ENCODE data around the gene MAP3K13. TPM values are rescaled to one million over a fixed set of nuclear protein-coding genes. Genes with fewer than 3 reads are reported as not detected.
"Not testable (repeated sequence)": the region's sequence is repeated elsewhere in the genome, so short reads cannot be mapped to it uniquely, and the experiment has no call there.

The MAP3K13 gene
- total RNA-seq, 1 experiment from 2014 or later: 4.4 TPM

DNA sequence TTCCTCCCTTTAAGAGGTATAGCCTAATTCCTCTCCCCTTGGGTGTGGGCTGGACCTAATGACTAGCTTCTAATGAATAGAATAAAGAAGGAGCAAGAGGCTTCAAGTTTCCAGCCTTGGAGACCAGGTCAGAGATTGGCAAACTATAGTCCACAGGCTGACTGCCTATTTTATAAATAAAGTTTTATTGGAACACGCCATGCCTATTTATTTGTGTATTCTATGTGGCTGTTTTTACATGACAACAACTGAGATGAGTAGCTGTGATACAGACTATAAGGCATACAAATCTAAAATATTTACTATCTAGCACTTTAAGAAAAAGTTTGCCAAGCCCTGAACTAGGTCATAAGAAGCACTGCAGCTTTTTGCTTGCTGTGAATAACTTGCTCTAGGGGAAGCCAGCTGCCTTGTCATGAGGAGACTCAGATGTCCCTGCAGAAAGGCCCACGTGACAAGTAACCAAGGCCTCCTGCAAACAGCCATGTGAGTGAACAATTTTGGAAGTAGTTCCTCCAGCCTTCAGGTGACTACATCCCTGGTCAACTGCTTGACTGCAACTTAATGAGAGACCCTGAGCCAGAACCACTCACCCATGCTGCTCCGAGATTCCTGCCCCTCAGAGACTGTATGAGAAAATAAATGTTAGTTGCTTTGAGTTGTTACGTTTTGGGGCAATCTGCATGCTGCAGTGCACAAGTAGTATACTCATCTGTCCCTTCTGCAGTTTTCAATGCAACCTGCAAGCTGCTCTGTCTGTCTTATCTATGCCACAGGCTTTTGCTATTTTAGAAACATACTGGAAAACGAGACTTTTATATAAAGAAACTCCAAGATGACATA, 21.1 kb upstream of the MAP3K13 start:
- in situ Hi-C loops (cut with HindIII; ENCODE audit: low sequenced_read_pairs): no loop called here
- DNase-seq (ENCODE audit: low spot score): peak; percentile 34

DNA sequence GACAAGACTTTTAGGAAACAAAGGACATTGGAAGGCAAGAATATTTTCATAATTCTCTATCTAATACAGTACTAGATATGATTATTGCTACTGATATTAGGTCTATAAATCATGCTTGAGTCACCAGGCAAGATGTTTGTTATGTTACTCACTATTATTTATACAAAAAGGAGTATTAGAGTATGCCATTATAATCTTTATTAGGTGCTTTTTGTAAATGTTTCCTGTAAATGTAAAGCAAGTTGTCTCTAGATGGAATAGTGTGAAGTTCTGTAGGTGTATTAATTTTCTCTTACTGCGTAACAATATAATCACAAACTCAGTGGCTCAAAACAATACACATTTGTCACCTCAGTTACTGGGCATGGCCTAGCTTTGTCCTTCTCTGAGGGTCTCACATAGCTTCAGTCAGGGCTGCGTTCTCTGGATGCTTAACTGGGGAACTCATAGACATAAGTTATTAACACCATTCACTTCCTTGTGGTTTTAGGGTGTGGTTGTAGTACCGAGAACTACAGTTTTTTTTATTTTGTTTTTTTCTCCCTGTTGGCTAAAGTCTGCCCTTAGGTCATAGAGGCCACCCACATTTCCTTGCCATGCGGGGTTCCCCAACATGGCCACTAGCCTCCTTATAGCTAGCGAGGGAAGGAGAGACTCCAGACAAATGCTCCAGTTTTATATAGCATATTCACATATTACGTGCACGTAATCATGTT, 20.3 kb upstream of the MAP3K13 start:
- no peak for DNase-seq (ENCODE audit: low spot score)
- in situ Hi-C loops (cut with HindIII; ENCODE audit: low sequenced_read_pairs): no loop called here

DNA sequence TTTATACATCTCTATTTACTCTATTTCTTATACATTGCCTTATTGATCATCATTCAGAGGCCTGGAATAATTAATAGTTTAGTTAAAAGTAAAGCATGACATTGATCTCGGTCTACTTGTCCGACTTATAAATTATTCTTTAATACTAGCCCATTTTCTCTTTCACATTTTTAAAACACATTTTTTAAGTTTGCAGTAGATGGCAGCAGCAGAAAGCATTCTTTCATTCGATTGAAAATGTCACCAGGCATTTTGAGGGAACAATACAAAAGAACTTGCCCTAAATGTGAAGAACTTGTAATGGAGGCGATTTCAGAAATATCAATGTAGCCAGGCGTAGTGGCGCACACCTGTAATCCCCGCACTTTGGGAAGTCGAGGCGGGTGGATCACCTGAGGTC, 15.5 kb upstream of the MAP3K13 start:
- in situ Hi-C loops (cut with HindIII; ENCODE audit: low sequenced_read_pairs): no loop called here
- DNase-seq (ENCODE audit: low spot score): no peak

- no peak for DNase-seq (ENCODE audit: low spot score)
- in situ Hi-C loops (cut with HindIII; ENCODE audit: low sequenced_read_pairs): no loop called here
These were observed 12.1 kb upstream of the MAP3K13 start for GRCh38 chr3:185350841-185351240.

- no peak for DNase-seq (ENCODE audit: low spot score)
- in situ Hi-C loops (cut with HindIII; ENCODE audit: low sequenced_read_pairs): no loop called here
These were observed 11.5 kb upstream of the MAP3K13 start for GRCh38 chr3:185351396-185351795.

- no peak for DNase-seq (ENCODE audit: low spot score)
- in situ Hi-C loops (cut with HindIII; ENCODE audit: low sequenced_read_pairs): no loop called here
These were observed 9.7 kb upstream of the MAP3K13 start for GRCh38 chr3:185353225-185353624.

DNA sequence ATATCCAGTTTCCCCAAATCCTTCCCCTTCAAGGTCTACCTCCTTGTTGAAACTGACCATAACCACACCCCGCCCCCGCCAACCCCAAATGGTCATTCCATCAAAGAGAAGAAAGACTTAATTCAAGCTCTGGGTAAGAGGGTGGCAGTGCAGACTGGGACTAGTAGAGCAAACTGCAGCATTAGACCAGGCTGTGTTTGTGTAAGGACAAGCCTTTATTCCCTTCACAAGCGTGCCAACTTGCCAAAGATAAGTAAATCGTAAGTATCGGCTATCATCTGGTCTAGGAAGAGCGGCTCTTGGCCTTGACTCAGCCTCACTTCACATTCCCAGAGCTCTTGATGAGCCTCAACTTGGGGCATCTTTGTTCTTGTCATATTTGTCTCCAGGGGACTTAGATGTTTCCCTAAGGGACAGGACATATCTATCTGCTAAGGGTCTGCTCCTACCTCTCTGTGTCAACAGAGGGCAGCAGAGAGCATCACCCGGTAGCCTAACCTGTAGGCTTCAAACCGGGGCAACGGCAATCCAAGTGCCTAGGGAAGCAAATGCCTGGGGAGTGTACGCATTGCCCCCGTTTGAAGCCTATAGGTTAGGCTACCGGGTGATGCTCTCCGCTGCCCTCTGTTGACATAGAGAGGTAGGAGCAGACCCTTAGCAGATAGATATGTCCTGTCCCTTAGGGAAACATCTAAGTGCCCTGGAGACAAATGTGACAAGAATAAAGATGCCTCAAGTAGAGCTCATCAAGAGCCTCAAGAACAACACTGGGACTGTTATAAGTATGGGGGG, 8.9 kb upstream of the MAP3K13 start:
- in situ Hi-C loops (cut with HindIII; ENCODE audit: low sequenced_read_pairs): no loop called here

DNA sequence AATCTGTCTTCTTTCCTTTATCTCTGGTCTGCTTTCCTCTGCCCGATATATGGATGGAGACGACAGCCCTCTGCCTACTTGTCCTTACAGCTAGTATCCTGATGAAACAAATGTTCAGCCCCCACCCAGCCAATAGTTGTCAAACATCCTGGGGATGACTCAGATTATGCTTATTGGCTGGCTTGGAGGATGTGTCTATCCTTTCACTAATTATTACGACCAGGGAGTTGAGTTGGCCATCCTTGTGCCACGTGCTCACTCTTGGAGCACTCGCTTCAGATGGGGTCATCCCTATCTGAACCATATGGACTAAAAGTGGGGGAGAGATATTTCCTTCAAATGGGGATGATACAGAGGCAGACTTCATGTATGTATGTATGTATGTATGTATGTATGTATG, 6.4 kb upstream of the MAP3K13 start:
- DNase-seq (ENCODE audit: low spot score): no peak
- in situ Hi-C loops (cut with HindIII; ENCODE audit: low sequenced_read_pairs): no loop called here

More for the DNA sequence above, 8.9 kb upstream of the MAP3K13 start:
- DNase-seq (ENCODE audit: low spot score): peak; percentile 67

GRCh38 chr3:185361920-185362319, 1.0 kb upstream of the MAP3K13 start:
- DNase-seq (ENCODE audit: low spot score): no peak
- in situ Hi-C loops (cut with HindIII; ENCODE audit: low sequenced_read_pairs): no loop called here

- peak; percentile 7 for DNase-seq (ENCODE audit: low spot score)
- in situ Hi-C loops (cut with HindIII; ENCODE audit: low sequenced_read_pairs): no loop called here
These were observed 797 bp downstream of the MAP3K13 start for GRCh38 chr3:185363662-185364203.

DNA sequence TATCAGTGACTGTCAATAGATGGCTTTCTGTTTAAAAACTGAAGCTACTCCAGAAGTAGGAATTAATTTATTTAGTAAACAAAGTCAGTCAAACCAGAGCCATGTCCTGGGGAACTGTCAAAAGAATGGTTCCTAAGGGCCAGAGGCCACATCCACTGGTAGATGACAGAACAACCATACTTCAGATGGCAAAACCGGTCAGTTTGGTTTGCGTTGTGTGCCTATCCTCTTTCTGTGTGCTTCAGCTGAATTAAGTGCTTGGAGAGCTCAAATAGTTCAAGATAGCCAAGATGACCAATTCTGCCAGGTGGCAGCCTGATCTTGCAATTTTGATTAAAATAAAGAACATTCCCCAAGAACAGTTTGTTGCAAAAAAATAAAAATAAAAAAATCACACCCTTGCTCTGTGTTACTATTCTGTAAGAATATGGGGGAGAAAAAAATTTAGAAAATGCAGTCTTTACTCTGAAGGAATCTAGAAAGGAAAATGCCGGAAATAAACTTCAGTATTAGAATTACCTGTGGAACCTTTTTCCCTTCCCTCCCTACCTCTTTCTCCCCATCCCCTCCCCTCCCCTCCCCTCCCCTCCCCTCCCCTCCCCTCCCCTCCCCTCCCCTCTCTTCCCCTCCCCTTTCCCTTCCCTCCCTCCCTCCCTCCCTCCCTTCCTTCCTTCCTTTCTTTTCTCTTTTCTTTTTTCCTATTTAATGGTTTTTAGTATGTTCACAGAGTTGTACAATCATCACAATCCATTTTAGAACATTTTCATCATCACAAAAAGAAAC, 2.5 kb downstream of the MAP3K13 start:
- in situ Hi-C loops (cut with HindIII; ENCODE audit: low sequenced_read_pairs): no loop called here
- DNase-seq (ENCODE audit: low spot score): no peak

DNA sequence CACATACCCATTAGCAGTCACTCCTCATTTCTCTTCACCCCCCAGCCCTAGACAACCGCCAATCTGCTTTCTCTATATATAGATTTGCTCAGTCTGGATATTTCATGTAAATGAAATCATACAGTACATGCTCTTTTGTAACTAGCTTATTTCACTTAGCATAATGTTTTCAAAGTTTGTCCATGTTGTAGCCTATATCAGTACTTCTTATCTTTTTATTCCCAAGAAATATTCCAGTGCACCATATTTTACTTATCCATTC, 3.1 kb downstream of the MAP3K13 start:
- no peak for DNase-seq (ENCODE audit: low spot score)
- in situ Hi-C loops (cut with HindIII; ENCODE audit: low sequenced_read_pairs): no loop called here

GRCh38 chr3:185366913-185367312, 4.0 kb downstream of the MAP3K13 start:
- in situ Hi-C loops (cut with HindIII; ENCODE audit: low sequenced_read_pairs): no loop called here

GRCh38 chr3:185370349-185370748, 7.4 kb downstream of the MAP3K13 start:
- in situ Hi-C loops (cut with HindIII; ENCODE audit: low sequenced_read_pairs); DNase-seq (ENCODE audit: low spot score): not testable (repeated sequence)

More at GRCh38 chr3:185366913-185367312, 4.0 kb downstream of the MAP3K13 start:
- no peak for DNase-seq (ENCODE audit: low spot score)

GRCh38 chr3:185371306-185372074, 8.6 kb downstream of the MAP3K13 start:
- peak; percentile 9 for DNase-seq (ENCODE audit: low spot score)
- in situ Hi-C loops (cut with HindIII; ENCODE audit: low sequenced_read_pairs): no loop called here

DNA sequence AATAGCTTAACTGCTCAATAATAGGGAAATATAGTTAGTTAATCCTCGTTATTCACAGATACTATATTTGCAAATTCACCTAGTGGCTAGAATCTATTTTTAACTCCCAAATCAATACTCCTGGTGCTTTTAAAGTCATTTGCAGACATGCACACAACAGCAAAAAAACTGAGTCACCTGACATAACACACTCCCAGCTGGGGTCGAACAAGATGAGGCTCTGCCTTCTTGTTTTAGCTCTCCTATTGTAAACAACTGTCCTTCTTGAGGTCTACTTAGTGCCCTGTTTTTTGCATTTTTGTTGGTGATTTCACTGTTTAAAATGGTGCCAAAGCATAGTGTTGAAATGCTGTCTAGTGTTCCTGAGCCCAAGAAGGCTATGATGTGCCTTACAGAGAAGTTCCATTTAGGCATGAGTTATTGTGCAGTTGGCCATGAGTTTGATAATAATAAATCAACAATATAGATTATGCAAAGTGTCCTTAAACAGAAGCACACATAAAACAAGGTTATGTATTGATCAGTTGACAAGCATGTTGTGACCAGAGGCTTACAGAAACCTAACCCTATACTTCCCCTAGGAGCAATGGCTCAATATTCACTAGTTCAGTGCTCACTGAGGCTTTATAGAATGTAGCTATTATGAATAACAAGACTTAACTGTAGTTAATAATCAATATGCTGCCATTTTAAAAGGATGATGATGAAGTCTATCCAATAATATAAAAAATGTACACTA, 18.6 kb downstream of the MAP3K13 start:
- in situ Hi-C loops (cut with HindIII; ENCODE audit: low sequenced_read_pairs): no loop called here
- DNase-seq (ENCODE audit: low spot score): no peak

DNA sequence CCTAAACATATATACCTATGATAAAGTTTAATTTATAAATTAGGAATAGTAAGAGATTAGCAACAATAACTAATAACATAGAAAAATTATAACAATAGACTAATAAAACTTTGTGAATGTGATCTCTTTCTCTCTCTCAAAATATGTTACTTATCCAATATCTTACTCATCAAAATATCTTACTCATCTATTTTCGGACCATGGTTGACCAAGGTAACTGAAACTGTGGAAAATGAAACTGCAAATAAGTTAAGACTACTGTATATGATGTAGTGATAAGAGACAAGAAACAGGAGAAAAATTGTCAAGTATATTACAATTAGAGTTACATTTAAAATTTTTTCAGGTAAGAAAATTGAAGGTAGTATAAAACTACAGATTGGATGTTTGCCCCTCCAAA, 19.2 kb downstream of the MAP3K13 start:
- in situ Hi-C loops (cut with HindIII; ENCODE audit: low sequenced_read_pairs): no loop called here
- no peak for DNase-seq (ENCODE audit: low spot score)

DNA sequence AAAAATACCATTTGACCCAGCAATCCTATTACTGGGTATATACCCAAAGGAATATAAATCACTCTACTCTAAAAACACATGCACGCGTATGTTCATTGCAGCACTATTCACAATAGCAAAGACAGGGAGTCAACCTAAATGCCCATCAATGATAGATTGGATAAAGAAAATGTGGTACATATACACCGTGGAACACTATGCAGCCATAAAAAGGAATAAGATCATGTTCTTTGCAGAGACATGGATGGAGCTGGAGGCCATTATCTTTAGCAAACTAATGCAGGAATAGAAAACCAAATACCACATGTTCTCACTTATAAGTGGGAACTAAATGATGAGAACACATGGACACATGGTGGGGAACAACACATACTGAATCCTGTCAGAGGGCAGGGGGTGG, 23.6 kb downstream of the MAP3K13 start:
- in situ Hi-C loops (cut with HindIII; ENCODE audit: low sequenced_read_pairs); DNase-seq (ENCODE audit: low spot score): not testable (repeated sequence)

Data from G401 (cell line).